GM23338 (cell line): Measurements from ENCODE around the gene SYNE2. TPM values are rescaled to one million over a fixed set of nuclear protein-coding genes. Genes with fewer than 3 reads are reported as not detected.

Source experiments
- ATAC-seq: fragments of 200-7000 bp; cut with Tn5 transposase; 3 replicates; pipeline ENCODE4 v1.9.1; 2020
- DNase-seq: peaks from one replicate; pipeline ENCODE4 v3.0.0-alpha.2; 2015; ENCODE audit warnings: low spot score
- H2AFZ ChIP-seq: fragments of 200-600 bp; sonication (generic); 2 replicates; pipeline ENCODE4 v1.8.0; 2016; ENCODE audit warnings: antibody characterized with exemption, mild to moderate bottlenecking, moderate library complexity
- H3F3A ChIP-seq: fragments of 200-600 bp; sonication (generic); replicated peaks from 2 replicates; pipeline ENCODE4 v1.8.0; 2017; ENCODE audit warnings: antibody characterized with exemption, mixed run types, low read depth
- H3K27ac ChIP-seq: fragments of 200-600 bp; sonication (generic); 2 replicates; pipeline ENCODE4 v1.6.1; 2016; ENCODE audit warnings: low read depth
- H3K27me3 ChIP-seq: fragments of 200-600 bp; sonication (generic); 2 replicates; pipeline ENCODE4 v1.8.0; 2016; ENCODE audit warnings: mild to moderate bottlenecking, mixed run types, moderate library complexity; ENCODE audit not compliant: insufficient read depth
- H3K36me3 ChIP-seq: fragments of 200-600 bp; sonication (generic); 2 replicates; pipeline ENCODE4 v1.8.0; 2016; ENCODE audit warnings: mild to moderate bottlenecking; ENCODE audit not compliant: insufficient read depth
- H3K4me1 ChIP-seq: fragments of 200-600 bp; sonication (generic); 2 replicates; pipeline ENCODE4 v1.8.0; 2016; ENCODE audit warnings: mild to moderate bottlenecking, moderate library complexity; ENCODE audit not compliant: insufficient read depth
- H3K4me2 ChIP-seq: fragments of 200-600 bp; sonication (generic); 2 replicates; pipeline ENCODE4 v1.7.1; 2017; ENCODE audit warnings: mixed run types
- H3K4me3 ChIP-seq: fragments of 200-600 bp; sonication (generic); 2 replicates; pipeline ENCODE4 v1.6.1; 2016; ENCODE audit warnings: mixed run types
- H3K79me2 ChIP-seq: fragments of 200-600 bp; sonication (generic); replicated peaks from 2 replicates; pipeline ENCODE4 v1.8.0; 2017; ENCODE audit warnings: mild to moderate bottlenecking; ENCODE audit not compliant: insufficient read depth
- H3K9me2 ChIP-seq: fragments of 200-600 bp; sonication (generic); 2 replicates; pipeline ENCODE4 v1.8.0; 2017; ENCODE audit not compliant: insufficient read depth
- H4K20me1 ChIP-seq: fragments of 200-600 bp; sonication (generic); replicated peaks from 2 replicates; pipeline ENCODE4 v1.8.0; 2017; ENCODE audit warnings: mild to moderate bottlenecking; ENCODE audit not compliant: insufficient read depth
- H3K27ac Mint-ChIP-seq: 2 replicates; pipeline ENCODE4 v1.8.0; 2020; ENCODE audit warnings: inconsistent platforms, mild to moderate bottlenecking, moderate library complexity, mixed read lengths
- H3K27me3 Mint-ChIP-seq: 3 replicates; pipeline ENCODE4 v1.8.0; 2022; ENCODE audit warnings: low read depth, mild to moderate bottlenecking, moderate library complexity, mixed read lengths, inconsistent platforms; ENCODE audit not compliant: insufficient read depth, poor library complexity
- H3K36me3 Mint-ChIP-seq: 3 replicates; pipeline ENCODE4 v1.8.0; 2021; ENCODE audit warnings: low read depth, mild to moderate bottlenecking, inconsistent platforms, moderate library complexity, mixed read lengths
- H3K4me1 Mint-ChIP-seq: 3 replicates; pipeline ENCODE4 v1.8.0; 2020; ENCODE audit warnings: mild to moderate bottlenecking, inconsistent platforms, mixed read lengths
- H3K4me3 Mint-ChIP-seq: 3 replicates; pipeline ENCODE4 v1.8.0; 2021; ENCODE audit warnings: moderate library complexity, mild to moderate bottlenecking, inconsistent platforms, mixed read lengths
- H3K9me3 Mint-ChIP-seq: 3 replicates; pipeline ENCODE4 v1.8.0; 2020; ENCODE audit warnings: moderate library complexity, mild to moderate bottlenecking, inconsistent platforms, mixed read lengths
- CREB1 ChIP-seq: fragments of 250-450 bp; sonication (Bioruptor Pico); IDR thresholded peaks from 2 replicates; pipeline ENCODE4 v1.5.0; 2020; ENCODE audit warnings: low read depth, mild to moderate bottlenecking, moderate library complexity
- POLR2AphosphoS5 ChIP-seq: IDR thresholded peaks from 2 replicates; pipeline ENCODE4 v1.6.1; 2016; ENCODE audit warnings: antibody characterized with exemption, low read depth
- STAT1 ChIP-seq: IDR thresholded peaks from one replicate; pipeline ENCODE4 v1.6.1; 2016; ENCODE audit warnings: antibody characterized with exemption; ENCODE audit not compliant: unreplicated experiment
- ZNF331 ChIP-seq: fragments of 250-450 bp; sonication (Bioruptor Pico); IDR thresholded peaks from 2 replicates; pipeline ENCODE4 v1.5.0; 2020; ENCODE audit warnings: low read depth, mild to moderate bottlenecking, moderate library complexity
- polyA plus RNA-seq: library from polyadenylated mRNA; unstranded; fragments of >200 nt; fragmentation: Nextera tagmentation; extraction: Ambion mirVana; gene quantifications from 2 replicates; pipeline ENCODE4 v1.2.1, GENCODE V29; 2016
- total RNA-seq: library from RNA; depleted of rRNA; stranded (reverse); fragments of >200 nt; shearing (Covaris generic); gene quantifications from 2 replicates; pipeline ENCODE4 v1.2.3, GENCODE V29; 2014
- TF ChIP-seq, protein P1 (sequence below): fragments of 250-450 bp; sonication (Bioruptor Pico); IDR thresholded peaks from 2 replicates; pipeline ENCODE4 v1.5.0; 2020; ENCODE audit warnings: mild to moderate bottlenecking, moderate library complexity

SYNE2 gene
- total and polyA plus RNA-seq, 2 experiments from 2014 or later = 34.3 to 86.5 TPM

DNA sequence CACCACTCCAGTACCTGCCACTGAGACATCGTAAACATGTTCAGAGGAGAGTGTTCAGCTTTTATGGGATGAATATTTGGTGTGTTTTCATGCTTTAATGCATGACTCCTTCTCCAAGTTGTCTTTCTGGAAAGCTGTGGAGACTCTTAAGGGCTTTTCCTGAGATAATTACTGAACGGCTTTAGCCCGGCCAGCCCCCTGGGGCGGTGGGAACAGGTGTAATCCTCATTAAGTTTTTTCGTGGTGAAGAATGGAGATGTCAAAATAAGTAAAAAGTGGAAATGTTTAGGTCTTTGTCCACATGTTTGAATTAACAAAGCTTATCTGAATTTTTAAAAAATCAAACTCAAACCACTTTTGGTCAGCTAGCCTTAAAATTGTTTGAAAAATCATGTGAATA lies 1.5 kb downstream of the SYNE2 start:
- Mint-ChIP-seq H3K27me3 (peaks cover 7% of the 10 kb centered on the region), H3K4me3 (peak overlapping the region; percentile 95), H3K4me1 (peaks cover 19% of the 10 kb centered on the region; the same call in 2 of the 3 replicates), H3K36me3 (no peaks in the 10 kb centered on the region), H3K27ac (no peak overlapping the region), H3K9me3 (no peaks in the 10 kb centered on the region)
- DNase-seq = no peak
- H3K27me3 ChIP-seq = peaks cover 24% of the 10 kb centered on the region
- no peak for TF ChIP-seq STAT1
- TF ChIP-seq, protein P1, sequence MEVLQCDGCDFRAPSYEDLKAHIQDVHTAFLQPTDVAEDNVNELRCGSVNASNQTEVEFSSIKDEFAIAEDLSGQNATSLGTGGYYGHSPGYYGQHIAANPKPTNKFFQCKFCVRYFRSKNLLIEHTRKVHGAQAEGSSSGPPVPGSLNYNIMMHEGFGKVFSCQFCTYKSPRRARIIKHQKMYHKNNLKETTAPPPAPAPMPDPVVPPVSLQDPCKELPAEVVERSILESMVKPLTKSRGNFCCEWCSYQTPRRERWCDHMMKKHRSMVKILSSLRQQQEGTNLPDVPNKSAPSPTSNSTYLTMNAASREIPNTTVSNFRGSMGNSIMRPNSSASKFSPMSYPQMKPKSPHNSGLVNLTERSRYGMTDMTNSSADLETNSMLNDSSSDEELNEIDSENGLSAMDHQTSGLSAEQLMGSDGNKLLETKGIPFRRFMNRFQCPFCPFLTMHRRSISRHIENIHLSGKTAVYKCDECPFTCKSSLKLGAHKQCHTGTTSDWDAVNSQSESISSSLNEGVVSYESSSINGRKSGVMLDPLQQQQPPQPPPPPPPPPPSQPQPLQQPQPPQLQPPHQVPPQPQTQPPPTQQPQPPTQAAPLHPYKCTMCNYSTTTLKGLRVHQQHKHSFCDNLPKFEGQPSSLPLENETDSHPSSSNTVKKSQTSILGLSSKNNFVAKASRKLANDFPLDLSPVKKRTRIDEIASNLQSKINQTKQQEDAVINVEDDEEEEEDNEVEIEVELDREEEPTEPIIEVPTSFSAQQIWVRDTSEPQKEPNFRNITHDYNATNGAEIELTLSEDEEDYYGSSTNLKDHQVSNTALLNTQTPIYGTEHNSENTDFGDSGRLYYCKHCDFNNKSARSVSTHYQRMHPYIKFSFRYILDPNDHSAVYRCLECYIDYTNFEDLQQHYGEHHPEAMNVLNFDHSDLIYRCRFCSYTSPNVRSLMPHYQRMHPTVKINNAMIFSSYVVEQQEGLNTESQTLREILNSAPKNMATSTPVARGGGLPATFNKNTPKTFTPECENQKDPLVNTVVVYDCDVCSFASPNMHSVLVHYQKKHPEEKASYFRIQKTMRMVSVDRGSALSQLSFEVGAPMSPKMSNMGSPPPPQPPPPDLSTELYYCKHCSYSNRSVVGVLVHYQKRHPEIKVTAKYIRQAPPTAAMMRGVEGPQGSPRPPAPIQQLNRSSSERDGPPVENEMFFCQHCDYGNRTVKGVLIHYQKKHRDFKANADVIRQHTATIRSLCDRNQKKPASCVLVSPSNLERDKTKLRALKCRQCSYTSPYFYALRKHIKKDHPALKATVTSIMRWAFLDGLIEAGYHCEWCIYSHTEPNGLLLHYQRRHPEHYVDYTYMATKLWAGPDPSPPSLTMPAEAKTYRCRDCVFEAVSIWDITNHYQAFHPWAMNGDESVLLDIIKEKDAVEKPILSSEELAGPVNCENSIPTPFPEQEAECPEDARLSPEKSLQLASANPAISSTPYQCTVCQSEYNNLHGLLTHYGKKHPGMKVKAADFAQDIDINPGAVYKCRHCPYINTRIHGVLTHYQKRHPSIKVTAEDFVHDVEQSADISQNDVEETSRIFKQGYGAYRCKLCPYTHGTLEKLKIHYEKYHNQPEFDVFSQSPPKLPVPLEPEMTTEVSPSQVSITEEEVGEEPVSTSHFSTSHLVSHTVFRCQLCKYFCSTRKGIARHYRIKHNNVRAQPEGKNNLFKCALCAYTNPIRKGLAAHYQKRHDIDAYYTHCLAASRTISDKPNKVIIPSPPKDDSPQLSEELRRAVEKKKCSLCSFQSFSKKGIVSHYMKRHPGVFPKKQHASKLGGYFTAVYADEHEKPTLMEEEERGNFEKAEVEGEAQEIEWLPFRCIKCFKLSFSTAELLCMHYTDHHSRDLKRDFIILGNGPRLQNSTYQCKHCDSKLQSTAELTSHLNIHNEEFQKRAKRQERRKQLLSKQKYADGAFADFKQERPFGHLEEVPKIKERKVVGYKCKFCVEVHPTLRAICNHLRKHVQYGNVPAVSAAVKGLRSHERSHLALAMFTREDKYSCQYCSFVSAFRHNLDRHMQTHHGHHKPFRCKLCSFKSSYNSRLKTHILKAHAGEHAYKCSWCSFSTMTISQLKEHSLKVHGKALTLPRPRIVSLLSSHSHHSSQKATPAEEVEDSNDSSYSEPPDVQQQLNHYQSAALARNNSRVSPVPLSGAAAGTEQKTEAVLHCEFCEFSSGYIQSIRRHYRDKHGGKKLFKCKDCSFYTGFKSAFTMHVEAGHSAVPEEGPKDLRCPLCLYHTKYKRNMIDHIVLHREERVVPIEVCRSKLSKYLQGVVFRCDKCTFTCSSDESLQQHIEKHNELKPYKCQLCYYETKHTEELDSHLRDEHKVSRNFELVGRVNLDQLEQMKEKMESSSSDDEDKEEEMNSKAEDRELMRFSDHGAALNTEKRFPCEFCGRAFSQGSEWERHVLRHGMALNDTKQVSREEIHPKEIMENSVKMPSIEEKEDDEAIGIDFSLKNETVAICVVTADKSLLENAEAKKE (CRISPR knock-in tag) = no peak
- TF ChIP-seq ZNF331 = no peak
- no peak for TF ChIP-seq POLR2AphosphoS5
- no peak for TF ChIP-seq CREB1 (CRISPR knock-in tag)
- peaks cover 15% of the 10 kb centered on the region; the same call in 1 of the 2 replicates for H4K20me1 ChIP-seq
- H3K36me3 ChIP-seq = no peaks in the 10 kb centered on the region
- no peaks in the 10 kb centered on the region for H3K9me2 ChIP-seq
- H3K4me2 ChIP-seq = peak overlapping the region; percentile 94
- peaks cover 54% of the 10 kb centered on the region for H3K79me2 ChIP-seq
- no peak overlapping the region for H3K27ac ChIP-seq
- ATAC-seq = no peak
- peaks cover 14% of the 10 kb centered on the region for H3K4me1 ChIP-seq
- peak overlapping the region; percentile 89 for H3K4me3 ChIP-seq
- peaks cover 8% of the 10 kb centered on the region; the same call in 1 of the 2 replicates for H3F3A ChIP-seq
- H2AFZ ChIP-seq = no peak overlapping the region

- no peak overlapping the region for H3K4me3 Mint-ChIP-seq
- no peaks in the 10 kb centered on the region for H3K36me3 Mint-ChIP-seq
- H3K4me1 ChIP-seq = peaks cover 14% of the 10 kb centered on the region
- H3K9me3 Mint-ChIP-seq = no peaks in the 10 kb centered on the region
- H3K36me3 ChIP-seq = no peaks in the 10 kb centered on the region
- H3K27me3 Mint-ChIP-seq = peaks cover 7% of the 10 kb centered on the region
- H3K9me2 ChIP-seq = no peaks in the 10 kb centered on the region
- H3K27ac Mint-ChIP-seq = no peak overlapping the region
- H3K27me3 ChIP-seq = peaks cover 24% of the 10 kb centered on the region
- TF ChIP-seq POLR2AphosphoS5 = no peak
- H4K20me1 ChIP-seq = peaks cover 18% of the 10 kb centered on the region; the same call in 1 of the 2 replicates
- peaks cover 60% of the 10 kb centered on the region for H3K79me2 ChIP-seq
- H3F3A ChIP-seq = peaks cover 8% of the 10 kb centered on the region; the same call in 1 of the 2 replicates
- peaks cover 24% of the 10 kb centered on the region for H3K4me1 Mint-ChIP-seq
- no peak overlapping the region for H2AFZ ChIP-seq
- no peak overlapping the region for H3K4me3 ChIP-seq
- H3K4me2 ChIP-seq = no peak overlapping the region
- no peak overlapping the region for H3K27ac ChIP-seq
- ATAC-seq = no peak
- DNase-seq = no peak
Measured at GRCh38 chr14:63855281-63855680, 2.5 kb downstream of the SYNE2 start.
